Amniotic stem cell (primary cell): ENCODE data around the gene KRT84.
"Not testable (repeated sequence)": the region's sequence is repeated elsewhere in the genome, so short reads cannot be mapped to it uniquely, and the experiment has no call there.

Experiments
- DNase-seq: peaks from one replicate; lab custom pipeline; 2025; lab: John Stamatoyannopoulos, UW

The KRT84 gene

DNA sequence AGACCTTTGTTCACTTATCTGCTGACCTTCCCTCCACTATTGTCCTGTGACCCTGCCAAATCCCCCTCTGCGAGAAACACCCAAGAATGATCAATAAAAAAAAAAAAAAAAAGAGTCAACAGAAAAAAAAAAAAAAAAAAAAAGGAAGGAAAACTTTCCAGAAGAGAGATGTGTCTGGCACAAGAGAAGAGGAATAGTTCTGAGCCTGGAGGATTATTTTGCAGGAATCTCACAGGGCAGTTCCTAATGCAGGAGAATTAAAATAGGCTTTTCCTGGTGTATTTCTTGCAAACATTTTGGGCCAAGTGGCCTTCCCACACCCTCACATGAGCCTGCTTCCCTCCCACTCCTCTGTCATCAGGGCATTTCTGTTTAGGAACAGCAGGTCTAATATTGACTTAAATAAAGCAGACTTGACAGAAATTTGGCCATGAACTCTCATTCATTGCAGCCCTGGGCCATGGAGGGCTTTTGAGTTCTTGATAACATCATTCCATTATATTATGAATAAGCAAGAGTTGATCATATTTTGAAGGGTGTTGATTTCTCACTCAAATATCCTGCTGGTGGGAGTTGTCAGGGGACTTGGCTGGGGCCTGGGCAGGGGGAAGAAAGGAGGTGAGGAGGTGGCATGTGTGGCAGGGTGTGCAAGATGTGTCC is 25.3 kb upstream of the KRT84 start:
- DNase-seq: not testable (repeated sequence)

DNA sequence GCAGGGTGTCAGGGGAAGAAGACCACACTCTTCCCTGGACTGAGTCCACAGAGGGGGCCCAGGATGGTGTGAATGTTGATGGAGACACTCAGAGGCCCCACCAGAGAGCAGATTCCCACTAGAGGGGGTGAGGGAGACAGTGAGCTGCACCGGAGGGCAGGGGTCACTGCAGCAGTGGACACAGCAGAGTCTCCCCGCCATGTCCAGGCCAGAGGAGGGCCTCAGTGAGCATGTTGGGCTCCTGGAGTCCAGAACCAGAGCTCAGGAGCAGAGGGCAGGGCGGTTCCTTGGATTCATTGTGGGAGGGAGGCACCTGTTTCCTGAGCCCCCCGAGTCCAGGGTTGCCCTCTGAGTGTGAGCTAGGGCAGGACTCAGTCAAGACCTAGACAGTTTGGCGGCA is 22.5 kb upstream of the KRT84 start:
- DNase-seq: no peak

DNA sequence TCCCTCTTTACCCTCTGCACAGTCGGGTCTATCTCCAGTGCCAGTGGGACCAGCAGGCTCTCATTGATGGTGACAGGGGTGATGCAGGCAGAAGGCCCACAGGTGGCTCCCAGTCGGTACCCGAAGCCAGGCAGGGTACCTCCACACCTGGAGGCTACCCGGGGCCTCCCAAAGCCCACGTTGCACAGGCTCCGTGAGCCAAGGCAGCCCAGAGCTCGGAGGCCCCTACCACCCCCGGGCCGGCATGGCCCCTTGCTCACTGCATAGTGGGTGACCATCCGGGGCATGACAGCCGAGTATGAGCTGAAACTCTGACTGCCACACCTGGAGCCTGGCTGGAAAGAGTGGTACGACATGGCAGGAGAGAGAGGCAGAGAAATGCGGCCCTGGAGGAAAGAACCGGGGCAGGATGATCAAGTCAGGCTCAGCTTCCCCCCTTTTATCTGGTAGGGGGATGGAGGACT is 20.5 kb upstream of the KRT84 start, which contains the start of gene KRT82:
TSS of gene KRT82 (minus strand) at position 414 of the 464 bp plus-strand sequence. CDS start at position 356, 58 bp downstream.
- no peak for DNase-seq

DNA sequence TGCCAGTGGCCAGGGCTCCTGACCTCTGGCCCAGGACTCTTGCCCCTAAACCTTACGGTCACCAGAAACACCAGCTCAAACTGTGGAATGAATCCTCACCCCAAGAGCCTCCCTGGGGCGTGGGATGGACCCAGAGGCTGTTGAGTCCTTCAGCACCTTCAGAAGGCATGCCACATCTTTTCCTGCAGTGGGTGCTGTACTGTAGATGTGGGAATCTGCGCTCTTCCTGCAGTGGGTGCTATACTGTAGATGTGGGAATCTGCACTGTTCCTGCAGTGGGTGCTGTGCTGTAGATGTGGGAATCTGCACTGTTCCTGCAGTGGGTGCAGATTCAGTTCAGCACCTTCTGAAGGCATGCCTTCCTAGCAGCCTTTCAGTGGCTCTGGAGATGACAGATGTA is 19.5 kb upstream of the KRT84 start:
- DNase-seq: no peak

DNA sequence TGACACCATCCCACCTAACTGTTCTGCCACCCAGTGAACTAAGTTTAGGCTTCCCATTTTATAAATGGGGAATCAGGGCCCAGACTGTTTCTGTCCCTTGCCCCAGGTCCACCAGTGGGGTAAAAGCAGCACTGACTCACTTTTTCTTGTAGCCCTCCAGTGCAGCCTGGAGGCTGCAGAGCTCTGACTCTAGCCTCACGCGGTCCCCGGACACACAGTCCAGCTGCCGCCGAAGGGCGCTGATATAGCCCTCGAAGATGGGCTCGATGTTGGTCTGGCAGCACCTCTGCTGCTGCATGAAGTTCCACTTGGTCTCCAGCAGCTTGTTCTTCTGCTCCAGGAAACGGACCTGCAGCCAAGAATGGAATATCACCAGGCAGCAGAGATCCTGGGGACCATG is 18.1 kb upstream of the KRT84 start:
- DNase-seq: no peak

DNA sequence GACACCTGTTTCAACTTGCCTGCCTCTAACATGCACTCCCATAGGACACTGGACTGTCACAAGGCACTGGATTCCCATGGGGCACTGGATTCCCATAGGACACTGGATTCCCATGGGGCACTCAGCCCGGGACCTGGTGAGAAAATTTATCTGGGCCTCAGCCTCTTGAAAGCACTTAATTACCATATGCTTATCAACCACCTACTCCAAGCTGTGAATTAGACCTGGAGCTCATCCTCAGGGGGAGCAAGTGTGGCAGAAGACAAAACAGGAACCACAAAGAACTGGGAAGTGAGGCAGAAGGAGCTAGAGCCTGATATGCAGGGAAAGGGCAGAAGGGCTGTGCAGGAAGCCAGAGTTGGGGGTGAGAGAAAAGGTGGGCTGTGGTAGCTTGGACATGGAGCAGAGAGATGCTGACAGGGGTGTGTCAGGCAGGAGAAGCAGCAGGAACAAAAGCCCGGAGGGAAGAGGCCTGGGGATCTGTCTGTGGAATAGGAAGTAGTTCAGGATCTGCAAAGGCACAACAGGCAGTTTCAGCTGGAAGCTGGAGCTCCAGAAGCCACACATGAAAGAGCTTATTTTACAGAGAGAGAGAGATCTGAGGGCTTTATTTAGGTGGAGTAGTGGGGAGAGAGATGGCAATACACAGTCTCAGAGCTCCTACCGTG is 17.6 kb upstream of the KRT84 start:
- DNase-seq: no peak

DNA sequence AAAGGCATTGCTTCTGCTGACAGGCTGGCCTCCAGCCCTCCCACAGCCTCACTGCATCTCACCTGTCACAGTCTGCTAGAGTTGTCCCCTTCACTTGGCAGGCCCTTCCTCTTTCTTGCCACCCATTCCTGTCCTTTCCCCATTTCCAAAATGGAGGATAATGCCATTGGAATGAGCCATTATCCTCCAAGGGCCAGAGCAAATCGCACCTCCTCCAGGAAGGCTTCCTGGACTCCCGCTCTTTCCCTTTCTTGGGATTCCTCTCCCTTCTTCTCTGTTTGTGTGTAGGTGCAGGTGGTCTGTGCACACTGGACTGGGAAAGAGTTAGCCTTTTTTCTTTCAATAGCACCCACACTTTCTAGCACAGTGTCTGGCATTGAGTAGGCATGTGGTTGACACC is 16.9 kb upstream of the KRT84 start:
- DNase-seq: no peak

DNA sequence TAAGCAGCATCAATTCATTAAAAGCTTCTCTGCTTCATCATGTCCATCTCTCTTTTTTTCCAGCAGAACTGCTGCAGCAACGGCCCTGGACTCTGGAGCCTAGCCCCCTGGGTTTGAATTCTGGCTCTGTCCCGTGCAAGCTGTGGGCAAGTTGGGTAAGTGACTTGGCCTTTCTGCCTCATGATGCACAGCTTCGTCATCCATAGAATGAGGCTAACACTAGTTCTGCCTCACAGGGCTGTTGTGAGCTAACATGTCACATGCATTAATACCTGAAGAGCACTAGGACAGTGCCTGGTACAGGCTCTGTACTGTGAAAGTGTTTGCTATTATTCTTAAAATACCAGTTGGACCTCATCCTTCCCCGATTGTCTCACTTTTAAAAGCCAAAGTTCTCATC is 16.5 kb upstream of the KRT84 start:
- DNase-seq: no peak

DNA sequence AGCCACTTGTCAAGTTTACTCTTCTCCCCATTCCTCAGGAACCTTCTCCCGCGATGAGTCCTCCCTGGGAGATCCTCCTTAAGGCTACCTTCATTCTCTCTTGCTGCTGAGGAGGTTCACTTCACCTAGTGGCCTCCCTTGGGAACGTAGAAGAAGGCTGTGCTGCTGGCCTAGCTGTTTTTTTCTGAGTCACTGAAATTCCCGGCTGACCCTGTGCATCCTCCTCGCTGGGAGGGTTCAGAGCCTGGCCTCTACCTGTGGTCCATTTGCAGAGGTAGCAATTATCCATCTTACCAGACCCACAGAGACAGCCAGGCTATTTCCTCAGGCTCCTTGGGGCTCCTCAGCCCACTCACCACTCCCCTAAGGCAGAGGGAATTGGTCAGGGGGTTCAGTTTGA is 16.1 kb upstream of the KRT84 start:
- no peak for DNase-seq

DNA sequence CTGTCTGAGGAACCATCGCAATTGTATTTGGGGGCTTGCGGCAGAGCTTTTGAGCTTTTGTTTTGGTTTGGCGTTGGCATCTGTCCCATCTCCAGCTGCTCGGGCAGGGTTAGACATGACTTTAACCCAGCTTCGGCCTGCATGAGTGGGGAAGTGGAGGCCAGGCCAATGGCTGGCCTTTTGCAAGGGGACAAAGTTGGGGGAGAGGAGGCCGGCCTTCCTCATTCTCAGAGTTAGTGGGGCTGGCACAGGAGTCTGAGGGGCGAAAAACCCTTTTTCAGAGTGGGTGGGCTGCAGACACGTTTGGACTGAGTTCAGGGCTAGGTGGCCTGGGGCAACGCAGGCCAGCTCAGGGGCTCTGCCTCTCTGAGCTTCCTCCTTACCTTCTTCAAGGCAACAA is 15.5 kb upstream of the KRT84 start:
- DNase-seq: no peak

DNA sequence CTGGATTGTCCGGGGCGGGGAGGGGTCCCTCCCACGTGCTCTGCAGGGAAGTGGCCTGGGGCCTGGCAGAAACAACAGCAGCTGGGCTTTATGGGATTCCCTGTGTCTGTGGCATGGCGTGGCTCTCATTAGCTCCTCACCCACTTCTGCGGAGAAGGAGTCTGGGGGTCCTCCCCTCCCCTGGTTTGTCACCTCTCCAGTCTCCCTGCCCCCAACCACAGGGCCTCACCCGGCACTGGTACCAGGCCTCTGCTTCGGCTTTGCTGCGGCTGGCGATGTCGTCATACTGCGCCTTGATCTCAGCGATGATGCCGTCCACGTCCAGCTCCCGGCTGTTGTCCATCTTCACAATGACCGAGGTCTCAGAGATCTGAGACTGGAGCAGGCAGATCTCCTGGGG is 14.3 kb upstream of the KRT84 start:
- no peak for DNase-seq

DNA sequence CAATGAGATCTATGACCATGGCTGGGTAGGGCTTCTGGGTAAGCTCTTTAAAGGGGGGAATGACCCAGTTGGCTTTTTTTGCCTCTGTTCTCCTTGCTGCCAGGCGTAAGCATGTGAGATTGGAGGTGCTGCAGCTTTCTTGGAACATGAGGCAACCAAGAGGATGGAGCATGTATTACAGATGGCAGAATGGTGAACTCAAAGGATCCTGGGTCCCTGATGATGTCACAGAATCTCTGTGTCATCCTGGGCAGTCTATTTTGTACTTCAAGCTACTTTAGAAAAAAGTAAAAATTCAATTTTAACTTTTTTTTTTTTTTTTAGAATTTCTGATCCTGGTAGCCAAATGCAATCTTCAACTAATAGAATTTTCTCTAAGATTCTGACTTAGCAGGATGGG is 12.7 kb upstream of the KRT84 start:
- DNase-seq: no peak

DNA sequence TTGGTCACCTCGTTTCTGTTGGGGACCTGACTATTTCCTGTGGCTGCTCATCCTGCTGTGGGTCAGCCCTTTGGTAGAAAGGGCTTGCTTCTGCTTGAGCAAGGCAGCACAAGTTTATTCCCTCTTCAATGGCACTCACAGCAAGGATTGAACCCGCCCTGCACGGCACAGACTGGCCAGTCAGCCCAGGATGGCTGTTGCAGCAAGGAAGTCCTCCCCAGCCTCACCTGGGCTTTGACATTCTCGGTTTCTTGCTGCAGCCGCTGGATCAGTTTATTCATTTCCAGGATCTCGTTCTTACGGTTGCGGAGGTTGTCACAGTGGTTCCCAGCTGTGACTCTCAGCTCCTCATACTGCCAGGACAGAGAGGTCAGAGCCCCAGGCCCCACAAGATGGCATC is 11.2 kb upstream of the KRT84 start:
- no peak for DNase-seq

DNA sequence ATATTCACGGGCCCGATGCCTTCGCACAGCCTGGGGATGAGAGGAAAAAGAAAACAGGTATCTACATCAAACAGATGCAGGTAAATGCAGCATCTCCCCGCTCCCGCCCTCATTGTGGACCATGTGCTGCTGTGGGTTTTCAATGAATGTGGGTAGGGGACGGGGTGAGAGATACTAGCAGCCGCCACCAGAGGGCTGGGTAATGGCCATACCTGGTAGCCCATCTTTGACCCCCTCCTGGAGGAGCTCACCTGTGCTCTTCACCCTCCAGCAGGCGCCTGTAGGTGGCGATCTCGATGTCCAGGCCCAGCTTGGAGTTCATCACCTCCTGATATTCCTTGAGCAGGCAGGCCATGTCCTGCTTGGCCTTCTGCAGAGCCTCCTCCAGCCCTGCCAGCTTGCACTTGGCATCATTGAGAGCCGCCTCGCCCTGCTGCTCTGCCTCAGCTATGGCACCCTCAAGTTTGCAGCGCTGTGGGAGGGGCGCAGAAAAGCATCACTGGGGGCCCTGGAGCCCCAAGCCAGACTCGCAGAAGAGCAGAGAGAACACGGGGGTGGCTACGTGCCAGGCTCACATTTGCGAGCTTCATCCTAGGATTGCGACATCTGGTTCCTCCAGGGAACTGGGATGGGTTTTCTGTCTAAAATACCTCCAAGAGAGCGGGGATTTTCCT is 10.4 kb upstream of the KRT84 start:
- no peak for DNase-seq

DNA sequence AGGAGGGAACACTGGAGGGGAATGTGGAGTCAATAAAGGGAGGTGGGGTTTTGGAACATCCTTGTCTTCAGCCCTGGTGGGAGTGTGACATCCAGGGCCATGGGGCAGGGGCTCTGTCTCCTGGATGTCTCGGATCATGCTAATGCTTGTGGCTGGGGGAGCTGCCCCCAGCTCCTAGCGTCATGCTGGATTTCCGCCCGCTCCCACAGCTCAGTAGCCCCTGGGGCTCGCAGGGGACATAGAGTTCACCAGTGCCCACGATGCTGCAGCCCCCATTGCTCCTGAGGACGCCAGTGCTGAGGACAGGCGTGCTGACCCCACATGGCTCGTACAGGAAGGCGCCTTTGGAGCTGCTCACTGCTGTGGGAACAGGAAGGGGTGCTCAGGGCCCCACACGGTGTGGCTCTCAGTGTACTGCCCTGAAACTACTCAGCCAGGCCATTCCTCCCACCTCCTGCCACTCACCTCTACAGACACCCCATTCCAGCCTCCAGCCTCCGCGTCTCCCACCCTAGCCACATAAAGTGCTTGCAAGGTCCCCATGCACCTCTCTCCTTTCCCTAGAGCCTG is 9.5 kb upstream of the KRT84 start:
- no peak for DNase-seq

DNA sequence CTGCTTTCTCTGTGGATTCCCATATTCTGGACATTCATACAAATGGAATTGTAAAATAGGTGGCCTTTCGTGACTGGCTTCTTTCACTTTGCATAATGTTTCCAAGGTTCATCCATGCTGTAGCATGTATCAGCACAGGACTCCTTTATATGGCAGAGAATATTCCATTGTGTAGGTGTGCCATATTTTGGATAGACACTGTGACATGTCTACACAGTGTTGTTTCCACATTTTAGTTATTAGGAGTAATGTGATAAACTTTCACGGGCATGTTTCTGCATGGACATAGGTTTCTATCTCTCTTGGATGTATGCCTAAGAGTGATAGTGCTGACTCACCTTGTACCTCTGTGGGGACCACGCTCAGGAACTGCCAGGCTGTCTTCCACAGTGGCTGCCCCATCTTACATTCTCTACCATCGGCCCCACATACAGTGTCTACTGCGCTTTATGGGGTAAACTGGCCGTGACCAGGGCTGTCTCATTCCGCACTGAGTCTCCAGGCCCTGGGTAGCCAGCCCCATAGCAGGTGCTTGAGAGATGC is 7.1 kb upstream of the KRT84 start:
- DNase-seq: no peak

DNA sequence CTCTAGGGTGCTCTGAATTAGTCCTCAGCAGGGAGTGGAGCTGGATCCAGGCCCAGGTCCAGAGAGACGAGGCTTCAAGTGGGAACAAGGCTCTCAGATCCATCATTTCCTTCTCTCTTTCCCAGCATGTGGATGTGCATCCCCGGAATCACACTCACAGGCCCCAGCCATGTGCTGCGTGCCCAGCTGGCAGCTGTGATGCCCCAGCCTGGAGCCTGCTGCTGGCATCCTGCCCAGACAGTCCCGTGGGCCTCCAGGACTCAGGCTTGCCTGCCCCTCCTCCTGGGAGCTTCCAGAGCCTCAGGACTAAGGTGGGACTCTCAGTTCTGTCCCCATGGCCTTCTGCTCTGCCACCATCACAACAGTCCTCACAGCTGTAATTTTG is 6.2 kb upstream of the KRT84 start:
- no peak for DNase-seq

DNA sequence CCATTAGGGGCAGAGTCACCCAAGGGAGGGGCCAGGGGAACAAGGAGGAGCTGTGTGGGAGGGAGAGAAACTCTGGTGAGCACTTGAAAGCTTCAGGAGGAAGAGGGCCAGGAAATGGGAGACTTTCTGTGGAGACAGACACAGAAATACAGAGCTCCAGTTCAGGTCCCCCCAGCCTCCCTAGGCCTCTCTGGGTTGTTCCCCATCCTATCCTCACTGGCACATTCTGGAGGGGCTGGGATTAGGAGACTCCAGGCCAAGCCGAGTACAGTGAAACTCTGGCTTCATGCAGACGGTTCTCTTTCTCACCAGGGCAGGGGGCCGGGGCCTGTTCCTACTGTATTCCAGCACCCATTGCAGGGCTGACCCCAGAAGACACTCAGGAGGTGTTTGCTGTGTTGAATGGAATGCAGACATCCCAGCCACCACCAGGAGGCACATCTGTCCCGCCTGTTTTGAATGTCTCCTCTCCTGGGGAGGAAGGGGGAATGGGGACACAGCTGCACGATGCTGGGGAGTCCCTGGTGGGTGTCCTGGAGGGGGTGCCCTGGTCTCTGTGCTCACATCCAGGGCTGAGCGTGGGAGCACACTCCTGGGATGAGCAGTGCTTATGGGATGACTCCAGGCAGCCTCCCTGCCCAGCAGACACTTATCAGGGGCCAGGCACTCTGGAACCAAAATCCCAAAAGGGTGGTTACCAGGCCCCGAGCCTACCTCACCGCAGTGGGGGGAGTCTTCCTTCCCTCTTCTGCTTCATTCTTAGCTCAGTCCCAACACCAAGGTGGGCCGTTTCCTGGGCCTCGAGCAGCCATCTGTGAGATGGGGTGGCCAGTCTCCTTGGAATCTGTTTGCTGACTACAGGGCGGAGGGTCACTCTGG is 5.5 kb upstream of the KRT84 start:
- DNase-seq: no peak

DNA sequence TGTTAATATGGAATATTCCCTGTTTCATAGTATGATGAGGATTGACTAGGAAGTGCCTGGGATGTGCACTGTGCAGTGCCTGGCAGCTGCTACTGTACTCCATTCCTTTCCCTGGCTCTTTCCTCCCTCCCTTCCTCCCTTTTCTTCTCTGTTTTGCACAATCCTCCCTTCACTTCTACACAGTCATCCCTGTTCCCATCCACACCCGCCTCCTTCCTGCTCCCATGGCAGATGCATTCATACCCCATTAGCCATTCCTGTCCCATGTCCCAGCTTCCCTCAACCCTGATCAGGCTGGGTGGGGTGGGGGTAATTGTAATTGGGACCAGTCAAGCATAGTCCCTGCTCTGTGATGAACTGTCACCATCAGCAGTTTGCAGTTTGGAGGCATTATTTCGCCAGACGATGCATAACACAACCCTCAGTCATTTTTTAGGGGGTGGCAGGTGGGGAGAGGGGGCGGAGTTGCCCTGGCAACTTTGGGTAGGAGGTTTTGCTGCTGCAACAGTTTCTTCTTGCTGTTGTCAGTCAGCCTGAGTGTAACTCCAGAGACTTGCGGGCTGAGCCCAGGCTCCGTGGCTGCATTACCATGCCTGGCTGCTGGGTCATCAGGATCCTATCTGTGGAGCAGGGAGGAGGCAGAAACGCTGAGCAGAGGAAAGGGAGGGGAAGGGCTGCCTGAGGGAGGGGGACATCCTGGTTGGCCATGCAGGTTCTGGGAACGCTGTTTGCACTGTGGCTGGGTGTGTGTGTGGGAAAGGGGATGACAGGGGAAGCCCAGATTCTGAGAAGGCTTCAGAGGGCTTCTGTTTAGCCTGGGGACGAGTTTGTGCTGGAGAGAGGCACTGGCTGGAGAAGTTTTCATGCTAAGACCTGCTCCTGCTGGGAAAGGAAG is 4.1 kb upstream of the KRT84 start:
- no peak for DNase-seq

DNA sequence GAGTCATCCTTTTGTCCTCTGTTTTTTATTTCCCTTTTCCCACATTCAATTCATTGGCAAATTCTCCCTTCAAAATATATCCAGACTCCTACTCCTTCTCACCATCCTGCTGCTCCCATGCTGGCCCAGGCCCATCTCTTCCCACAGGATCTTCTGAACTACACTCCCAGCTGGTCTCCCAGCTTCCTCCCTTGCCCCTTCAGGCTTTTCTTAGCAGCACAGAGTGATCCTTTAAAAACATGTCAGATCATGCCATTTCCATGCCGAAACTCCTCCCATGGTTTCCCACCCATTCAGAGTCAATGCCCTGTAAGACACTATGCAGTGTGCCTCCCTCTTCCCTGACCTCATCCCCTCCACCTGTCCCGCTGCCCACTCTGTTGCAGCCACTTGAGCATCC is 2.4 kb upstream of the KRT84 start:
- no peak for DNase-seq

DNA sequence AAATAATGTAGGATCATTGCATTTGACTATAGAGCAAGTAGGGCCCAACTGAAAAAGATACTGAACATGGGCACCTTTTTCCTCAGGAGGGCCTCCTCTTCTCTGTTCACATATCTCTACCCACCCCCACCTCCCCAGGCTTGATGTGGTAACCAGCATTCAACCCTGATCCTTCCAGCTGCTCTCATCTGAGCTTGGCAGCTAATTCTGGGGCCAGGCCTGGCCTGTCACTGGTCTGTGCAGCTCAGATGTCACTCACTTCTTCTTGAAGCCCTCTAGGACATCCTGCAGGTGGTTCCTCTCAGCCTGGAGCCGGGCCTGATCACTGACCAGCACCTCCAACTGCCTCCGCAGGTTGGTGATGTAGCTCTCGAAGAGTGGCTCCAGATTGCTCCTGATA is 2.1 kb downstream of the KRT84 start:
- no peak for DNase-seq
